ENCODE data around the gene DLX1.

Gene DLX1

DNA sequence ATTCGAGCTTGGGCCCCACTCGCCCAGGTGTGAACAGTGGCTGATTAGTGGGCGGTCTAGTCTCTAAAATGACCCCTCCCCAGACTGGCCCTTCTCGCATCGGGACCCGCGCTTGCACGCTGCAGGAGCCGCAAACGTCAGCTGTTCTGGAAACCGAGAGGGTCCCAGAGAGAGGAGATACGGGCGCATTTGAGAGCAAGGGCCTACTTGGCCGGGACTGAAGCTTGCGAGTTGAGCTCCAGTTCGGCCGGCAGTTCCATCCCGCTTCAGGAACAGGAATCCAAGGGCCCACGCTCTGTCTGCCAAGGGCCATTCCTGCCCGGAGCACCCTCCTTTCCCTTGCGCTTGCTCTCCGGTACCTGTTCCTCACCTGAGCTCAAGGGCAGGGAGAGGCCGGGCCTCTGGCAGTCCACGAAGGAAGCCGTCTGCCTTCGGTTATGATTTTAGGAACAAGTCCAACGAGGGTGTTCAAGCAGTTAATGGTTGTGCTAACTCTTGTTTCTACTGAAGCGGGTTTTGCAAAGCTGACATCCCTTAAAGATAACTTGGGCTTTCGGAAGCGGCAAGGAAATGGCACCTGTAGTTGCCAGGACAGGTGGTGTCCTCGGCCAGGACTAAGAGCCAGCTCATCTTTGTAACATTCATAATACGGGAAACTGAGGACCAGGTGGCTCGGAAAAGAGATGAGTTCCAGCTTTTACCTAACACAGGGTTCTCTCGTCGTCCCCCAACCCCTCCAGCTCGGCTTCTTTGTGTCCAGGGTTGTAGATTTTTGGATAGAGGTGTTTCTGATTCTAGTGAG lies 3.9 kb upstream of the DLX1 start:
- H3K9me3 ChIP-seq (ENCODE audit: control insufficient read depth in 1 of 2, low read length in 2 of 2) = no peaks in the 10 kb centered on the region
- H3K36me3 ChIP-seq (ENCODE audit: control insufficient read depth in 1 of 2, insufficient read depth in 2 of 2, low read length in 2 of 2) = no peaks in the 10 kb centered on the region
- H3K4me1 ChIP-seq (ENCODE audit: control insufficient read depth in 1 of 2, insufficient read depth in 2 of 2, low read length in 2 of 2) = peaks cover 22 to 43% of the 10 kb centered on the region in 2 donors
- H3K27ac ChIP-seq (ENCODE audit: low read depth, low read length) = no peak overlapping the region
- H3K27me3 ChIP-seq (ENCODE audit: control insufficient read depth in 1 of 2, insufficient read depth in 2 of 2, low read length in 2 of 2) = peaks cover 79 to 81% of the 10 kb centered on the region in 2 donors
- no peak overlapping the region for H3K9ac ChIP-seq (ENCODE audit: low read depth in 1 of 2, low read length in 2 of 2)
- H3K4me3 ChIP-seq (ENCODE audit: low read depth in 1 of 2, low read length in 2 of 2) = peak overlapping the region in 1 of 2 donors; percentile 8

DNA sequence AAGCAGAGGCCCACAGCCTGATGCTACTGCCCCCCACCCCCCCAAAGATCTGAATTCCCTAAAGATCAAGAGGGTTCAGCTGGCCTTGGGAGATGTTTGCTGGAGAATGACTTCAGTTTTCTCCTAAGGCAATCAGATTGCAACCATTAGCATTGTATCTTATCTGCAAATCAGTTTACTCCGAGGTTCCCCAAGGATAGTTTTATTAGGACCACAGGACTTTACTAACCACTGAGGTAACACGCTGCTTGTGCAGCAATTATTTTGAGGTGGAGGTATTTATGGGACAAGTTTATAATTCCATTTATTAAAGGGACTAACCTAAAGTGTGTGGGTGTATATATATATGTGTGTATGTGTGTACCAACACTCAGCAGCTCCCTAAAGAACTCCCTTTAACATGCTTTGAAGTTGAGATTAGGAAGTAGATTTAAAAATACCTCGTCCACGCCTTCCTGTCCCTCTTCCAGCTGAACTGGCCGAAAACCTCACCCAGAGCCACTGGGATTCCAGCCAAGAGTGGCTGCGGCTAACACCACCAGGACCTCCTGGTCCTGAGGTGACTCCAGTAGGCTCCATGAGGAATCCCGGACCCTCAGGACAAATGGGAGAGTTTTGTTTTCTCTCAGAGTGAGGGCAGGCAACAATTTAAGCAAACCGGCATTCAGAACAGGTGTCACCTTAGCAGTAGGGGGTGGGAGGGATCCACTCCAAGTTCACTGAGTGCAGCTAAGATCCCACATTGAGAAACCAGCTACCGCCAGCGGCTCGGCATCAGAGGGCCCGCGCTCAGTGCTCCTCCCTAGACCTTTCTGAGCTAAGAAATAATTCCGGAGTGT lies 3.0 kb upstream of the DLX1 start:
- no peaks in the 10 kb centered on the region for H3K36me3 ChIP-seq (ENCODE audit: control insufficient read depth in 1 of 2, insufficient read depth in 2 of 2, low read length in 2 of 2)
- H3K4me3 ChIP-seq (ENCODE audit: low read depth in 1 of 2, low read length in 2 of 2) = no peak overlapping the region
- H3K4me1 ChIP-seq (ENCODE audit: control insufficient read depth in 1 of 2, insufficient read depth in 2 of 2, low read length in 2 of 2) = peaks cover 22 to 50% of the 10 kb centered on the region in 2 donors

DNA sequence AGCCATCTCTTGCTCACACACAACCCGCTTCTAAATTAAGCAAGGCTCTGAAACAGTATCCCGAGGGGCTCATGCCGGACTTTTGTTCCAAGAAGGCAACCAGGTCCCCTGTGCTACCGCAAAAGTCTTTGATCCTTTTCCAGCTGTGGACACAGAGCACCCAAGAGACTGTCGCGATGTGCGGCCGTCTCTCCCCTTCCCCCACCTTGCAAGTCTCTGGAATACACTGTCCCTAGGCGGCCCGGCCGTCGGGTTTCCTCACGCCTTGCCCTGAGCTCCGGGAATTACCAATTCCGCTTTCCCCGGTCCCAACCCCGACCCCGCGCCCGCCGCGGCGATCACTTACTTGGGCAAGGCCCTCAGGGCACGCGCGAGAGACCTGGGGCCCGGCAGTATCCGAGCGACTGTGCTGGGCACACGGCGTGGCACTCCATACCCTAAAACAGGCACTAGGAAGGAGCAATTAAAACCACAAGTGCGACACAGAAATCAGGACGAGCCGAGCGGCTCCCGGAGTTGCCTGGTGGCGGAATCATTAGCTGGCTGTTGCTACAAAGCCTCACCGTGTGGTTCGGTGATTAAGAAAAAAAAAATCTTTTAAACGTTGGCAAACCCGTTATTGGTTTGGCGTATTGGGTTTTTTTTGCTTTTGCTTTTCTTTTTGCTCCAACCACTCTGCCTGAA lies 2.2 kb upstream of the DLX1 start:
- no peaks in the 10 kb centered on the region for H3K9me3 ChIP-seq (ENCODE audit: control insufficient read depth in 1 of 2, low read length in 2 of 2)
- H3K27me3 ChIP-seq (ENCODE audit: control insufficient read depth in 1 of 2, insufficient read depth in 2 of 2, low read length in 2 of 2) = peaks cover 93 to 98% of the 10 kb centered on the region in 2 donors
- peaks cover 22 to 50% of the 10 kb centered on the region in 2 donors for H3K4me1 ChIP-seq (ENCODE audit: control insufficient read depth in 1 of 2, insufficient read depth in 2 of 2, low read length in 2 of 2)
- no peak overlapping the region for H3K9ac ChIP-seq (ENCODE audit: low read depth in 1 of 2, low read length in 2 of 2)
- peak overlapping the region in 1 of 2 donors; percentile 28 for H3K4me3 ChIP-seq (ENCODE audit: low read depth in 1 of 2, low read length in 2 of 2)
- H3K27ac ChIP-seq (ENCODE audit: low read depth, low read length) = no peak overlapping the region
- H3K36me3 ChIP-seq (ENCODE audit: control insufficient read depth in 1 of 2, insufficient read depth in 2 of 2, low read length in 2 of 2) = no peaks in the 10 kb centered on the region

More for the DNA sequence above, 3.0 kb upstream of the DLX1 start:
- peaks cover 88 to 90% of the 10 kb centered on the region in 2 donors for H3K27me3 ChIP-seq (ENCODE audit: control insufficient read depth in 1 of 2, insufficient read depth in 2 of 2, low read length in 2 of 2)
- no peaks in the 10 kb centered on the region for H3K9me3 ChIP-seq (ENCODE audit: control insufficient read depth in 1 of 2, low read length in 2 of 2)
- H3K9ac ChIP-seq (ENCODE audit: low read depth in 1 of 2, low read length in 2 of 2) = no peak overlapping the region
- no peak overlapping the region for H3K27ac ChIP-seq (ENCODE audit: low read depth, low read length)

DNA sequence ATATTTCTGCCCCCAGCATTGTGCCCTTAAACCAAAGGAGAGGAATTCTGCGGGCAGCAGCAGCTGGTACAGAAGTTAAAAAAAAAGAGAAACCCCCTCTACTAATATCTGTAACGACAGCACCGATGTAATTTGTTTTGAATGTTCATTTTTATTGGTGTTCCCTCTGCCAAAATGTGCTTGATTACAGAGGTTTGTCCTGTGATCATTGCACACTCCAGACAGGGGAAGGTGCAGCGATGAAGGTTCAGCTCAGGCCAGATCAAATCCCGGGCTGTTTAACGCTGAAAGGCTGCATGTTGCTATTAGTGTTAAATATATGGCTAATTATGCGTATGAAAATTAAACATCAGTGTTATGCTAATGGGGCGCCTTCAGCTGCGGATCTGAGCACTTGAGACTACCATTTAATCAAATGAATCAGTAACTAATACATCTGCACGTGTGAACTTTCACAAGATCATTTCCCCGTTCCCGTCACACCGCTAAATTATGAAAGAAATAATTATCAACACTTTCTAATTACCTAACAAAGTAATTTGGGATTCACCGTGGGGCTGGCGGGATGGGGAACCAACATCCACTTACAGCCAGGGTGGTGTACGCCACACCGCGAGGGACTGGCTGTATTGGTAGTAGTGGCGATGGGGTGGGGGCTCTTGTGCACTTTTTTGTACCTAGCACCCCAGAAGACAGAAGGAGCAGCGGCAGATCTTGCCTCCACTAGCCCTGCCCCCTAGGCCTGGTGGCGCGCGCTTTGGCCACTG lies 1.5 kb upstream of the DLX1 start:
- peaks cover 22 to 50% of the 10 kb centered on the region in 2 donors for H3K4me1 ChIP-seq (ENCODE audit: control insufficient read depth in 1 of 2, insufficient read depth in 2 of 2, low read length in 2 of 2)
- no peak overlapping the region for H3K9ac ChIP-seq (ENCODE audit: low read depth in 1 of 2, low read length in 2 of 2)
- peak overlapping the region; percentile 28 to 62 for H3K4me3 ChIP-seq (ENCODE audit: low read depth in 1 of 2, low read length in 2 of 2)
- H3K9me3 ChIP-seq (ENCODE audit: control insufficient read depth in 1 of 2, low read length in 2 of 2) = no peaks in the 10 kb centered on the region
- no peak overlapping the region for H3K27ac ChIP-seq (ENCODE audit: low read depth, low read length)
- no peaks in the 10 kb centered on the region for H3K36me3 ChIP-seq (ENCODE audit: control insufficient read depth in 1 of 2, insufficient read depth in 2 of 2, low read length in 2 of 2)
- H3K27me3 ChIP-seq (ENCODE audit: control insufficient read depth in 1 of 2, insufficient read depth in 2 of 2, low read length in 2 of 2) = peaks cover 93 to 100% of the 10 kb centered on the region in 2 donors

DNA sequence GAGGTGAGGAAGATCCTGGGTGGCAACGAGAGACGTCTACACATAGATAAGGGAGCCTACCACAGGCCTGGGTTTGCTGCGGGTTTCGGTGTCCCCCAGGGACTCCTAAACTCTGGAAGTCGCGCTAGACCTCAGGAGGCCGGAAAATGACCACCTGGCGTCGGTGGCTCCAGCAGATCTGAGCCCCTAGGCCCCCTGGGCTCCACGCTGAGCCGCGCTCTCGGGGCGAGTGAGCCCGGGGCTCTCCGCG lies 987 bp upstream of the DLX1 start:
- Histone ChIP-seq H3K4me1 (ENCODE audit: control insufficient read depth in 1 of 2, insufficient read depth in 2 of 2, low read length in 2 of 2) (peaks cover 22 to 50% of the 10 kb centered on the region in 2 donors), H3K9ac (ENCODE audit: low read depth in 1 of 2, low read length in 2 of 2) (no peak overlapping the region), H3K9me3 (ENCODE audit: control insufficient read depth in 1 of 2, low read length in 2 of 2) (no peaks in the 10 kb centered on the region), H3K36me3 (ENCODE audit: control insufficient read depth in 1 of 2, insufficient read depth in 2 of 2, low read length in 2 of 2) (no peaks in the 10 kb centered on the region), H3K27me3 (ENCODE audit: control insufficient read depth in 1 of 2, insufficient read depth in 2 of 2, low read length in 2 of 2) (peaks cover 96 to 100% of the 10 kb centered on the region in 2 donors), H3K4me3 (ENCODE audit: low read depth in 1 of 2, low read length in 2 of 2) (peak overlapping the region; percentile 62 to 65), H3K27ac (ENCODE audit: low read depth, low read length) (no peak overlapping the region)

DNA sequence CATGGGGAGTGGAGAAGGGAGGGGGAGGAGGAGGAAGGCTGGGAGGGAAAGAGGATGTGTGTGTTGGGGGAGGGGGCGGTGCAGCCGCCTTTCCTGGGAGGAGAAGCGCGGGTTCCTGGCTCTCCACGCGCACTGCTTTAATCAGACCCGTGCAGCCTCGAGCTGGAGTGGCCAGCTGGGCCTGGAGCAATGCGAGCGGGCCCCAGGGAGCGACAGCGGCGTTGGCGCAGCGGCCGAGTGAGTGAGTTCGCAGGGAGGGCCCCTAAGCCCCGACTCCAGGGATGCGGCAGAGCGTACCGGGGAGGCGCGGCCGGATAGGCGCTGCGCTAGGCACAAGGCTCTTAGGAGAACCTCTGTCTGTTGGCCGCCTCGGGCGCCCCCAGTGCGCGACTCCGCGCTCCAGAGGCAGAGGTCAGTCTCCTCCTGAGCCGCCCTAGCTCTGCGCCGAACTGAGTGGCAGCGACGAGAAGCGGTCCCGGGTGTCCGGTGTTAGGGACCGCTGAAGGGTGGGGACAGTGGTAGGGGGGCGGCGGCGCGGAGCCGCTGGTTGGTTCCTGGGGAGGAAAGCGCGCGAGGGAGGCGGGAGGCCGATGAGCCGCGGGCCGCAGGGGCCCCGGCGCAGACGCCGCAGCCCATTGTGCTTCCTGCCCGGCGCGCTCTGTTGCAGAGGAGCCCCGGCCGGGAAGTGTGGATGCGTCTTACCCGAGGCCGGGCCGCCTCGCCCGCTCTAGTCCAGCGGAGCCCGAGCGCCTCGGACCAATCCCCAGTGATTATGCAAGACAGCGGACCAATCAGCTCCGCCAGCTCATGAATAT lies 455 bp upstream of the DLX1 start:
- H3K4me1 ChIP-seq (ENCODE audit: control insufficient read depth in 1 of 2, insufficient read depth in 2 of 2, low read length in 2 of 2) = peaks cover 22 to 50% of the 10 kb centered on the region in 2 donors
- H3K36me3 ChIP-seq (ENCODE audit: control insufficient read depth in 1 of 2, insufficient read depth in 2 of 2, low read length in 2 of 2) = no peaks in the 10 kb centered on the region
- H3K9ac ChIP-seq (ENCODE audit: low read depth in 1 of 2, low read length in 2 of 2) = no peak overlapping the region
- H3K27me3 ChIP-seq (ENCODE audit: control insufficient read depth in 1 of 2, insufficient read depth in 2 of 2, low read length in 2 of 2) = peaks cover 99 to 100% of the 10 kb centered on the region in 2 donors
- no peaks in the 10 kb centered on the region for H3K9me3 ChIP-seq (ENCODE audit: control insufficient read depth in 1 of 2, low read length in 2 of 2)
- no peak overlapping the region for H3K27ac ChIP-seq (ENCODE audit: low read depth, low read length)
- peak overlapping the region; percentile 62 to 65 for H3K4me3 ChIP-seq (ENCODE audit: low read depth in 1 of 2, low read length in 2 of 2)

DNA sequence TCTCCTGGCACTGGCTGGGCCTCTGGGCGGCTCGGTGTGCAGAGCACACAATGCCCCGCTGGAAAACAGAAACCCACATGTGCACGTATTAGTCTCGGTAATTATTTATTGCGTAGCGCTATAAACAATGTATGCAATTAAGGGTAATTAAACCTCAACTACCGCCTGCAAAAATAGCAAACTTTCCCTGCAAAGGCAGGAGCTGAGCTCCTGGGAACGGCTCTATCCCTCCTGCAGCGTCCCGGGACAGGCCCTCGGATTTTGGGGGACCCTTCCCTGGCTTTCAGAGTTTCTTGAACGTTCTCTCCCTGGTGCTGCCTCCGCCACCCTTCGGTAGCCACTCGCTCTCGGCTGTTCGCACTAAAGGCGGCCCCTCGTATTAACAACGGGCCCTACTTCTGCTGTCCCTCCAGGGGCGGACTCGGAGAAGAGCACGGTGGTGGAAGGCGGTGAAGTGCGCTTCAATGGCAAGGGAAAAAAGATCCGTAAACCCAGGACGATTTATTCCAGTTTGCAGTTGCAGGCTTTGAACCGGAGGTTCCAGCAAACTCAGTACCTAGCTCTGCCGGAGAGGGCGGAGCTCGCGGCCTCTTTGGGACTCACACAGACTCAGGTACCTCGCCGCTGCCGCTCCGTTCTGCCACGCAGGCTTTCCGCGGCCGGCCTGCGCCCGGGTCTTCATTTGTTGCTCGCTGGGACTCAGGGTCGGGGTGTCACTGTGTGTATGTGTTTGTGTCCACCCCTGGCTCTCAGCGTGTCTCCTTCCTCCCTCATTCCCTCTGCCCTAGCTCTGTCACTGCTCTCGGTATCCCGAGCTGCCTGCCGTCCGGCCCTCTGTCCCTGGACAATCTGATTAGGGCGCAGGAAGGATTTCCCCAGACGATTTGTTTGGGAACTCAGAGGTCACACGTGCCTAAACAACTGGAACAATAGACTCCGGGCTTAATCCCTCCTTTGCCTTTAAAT lies 1.2 kb downstream of the DLX1 start:
- Histone ChIP-seq H3K4me1 (ENCODE audit: control insufficient read depth in 1 of 2, insufficient read depth in 2 of 2, low read length in 2 of 2) (peaks cover 22 to 45% of the 10 kb centered on the region in 2 donors), H3K27me3 (ENCODE audit: control insufficient read depth in 1 of 2, insufficient read depth in 2 of 2, low read length in 2 of 2) (peaks cover 97 to 100% of the 10 kb centered on the region in 2 donors), H3K27ac (ENCODE audit: low read depth, low read length) (no peak overlapping the region), H3K9me3 (ENCODE audit: control insufficient read depth in 1 of 2, low read length in 2 of 2) (no peaks in the 10 kb centered on the region), H3K4me3 (ENCODE audit: low read depth in 1 of 2, low read length in 2 of 2) (peak overlapping the region; percentile 52 to 65), H3K9ac (ENCODE audit: low read depth in 1 of 2, low read length in 2 of 2) (no peak overlapping the region), H3K36me3 (ENCODE audit: control insufficient read depth in 1 of 2, insufficient read depth in 2 of 2, low read length in 2 of 2) (no peaks in the 10 kb centered on the region)

DNA sequence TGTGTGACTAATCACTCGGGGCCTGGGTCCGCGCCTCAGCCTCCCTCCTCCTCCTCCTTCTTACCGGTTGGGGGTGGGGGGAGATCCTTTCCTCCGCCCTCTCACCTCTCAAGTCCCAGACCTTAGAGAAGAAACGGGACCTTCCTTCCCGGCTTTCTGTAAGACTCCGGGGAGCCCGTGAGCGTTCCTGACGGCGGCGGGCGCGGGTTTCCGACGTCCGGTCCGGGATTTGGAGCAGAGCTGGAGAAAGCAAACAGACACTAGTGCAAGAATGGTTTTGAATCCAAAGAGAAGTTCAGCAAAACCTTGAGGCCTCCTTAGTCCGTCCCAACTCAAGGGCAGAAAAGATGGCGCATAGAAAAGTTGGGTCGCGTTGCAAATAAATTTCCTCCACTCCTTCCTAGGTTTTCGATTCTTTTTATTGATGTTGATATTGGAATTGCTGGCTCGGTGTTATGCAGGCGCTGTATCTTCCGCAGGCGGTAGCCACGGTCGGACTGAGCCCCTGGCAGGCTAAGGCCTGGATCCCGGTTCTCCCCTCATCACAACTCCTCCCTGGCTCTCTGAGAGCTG lies 2.0 kb downstream of the DLX1 start:
- Histone ChIP-seq H3K4me3 (ENCODE audit: low read depth in 1 of 2, low read length in 2 of 2) (no peak overlapping the region), H3K9ac (ENCODE audit: low read depth in 1 of 2, low read length in 2 of 2) (no peak overlapping the region), H3K27me3 (ENCODE audit: control insufficient read depth in 1 of 2, insufficient read depth in 2 of 2, low read length in 2 of 2) (peaks cover 97 to 100% of the 10 kb centered on the region in 2 donors), H3K4me1 (ENCODE audit: control insufficient read depth in 1 of 2, insufficient read depth in 2 of 2, low read length in 2 of 2) (peaks cover 22 to 43% of the 10 kb centered on the region in 2 donors), H3K36me3 (ENCODE audit: control insufficient read depth in 1 of 2, insufficient read depth in 2 of 2, low read length in 2 of 2) (no peaks in the 10 kb centered on the region), H3K27ac (ENCODE audit: low read depth, low read length) (no peak overlapping the region), H3K9me3 (ENCODE audit: control insufficient read depth in 1 of 2, low read length in 2 of 2) (no peaks in the 10 kb centered on the region)

Data from duodenal mucosa (tissue), 2 donors.